ENCODE results near the gene SH2D2A. TPM values are rescaled to one million over a fixed set of nuclear protein-coding genes. Genes with fewer than 3 reads are reported as not detected.

The SH2D2A gene
- total RNA-seq, 1 experiment from 2014 or later = 2.9 TPM

DNA sequence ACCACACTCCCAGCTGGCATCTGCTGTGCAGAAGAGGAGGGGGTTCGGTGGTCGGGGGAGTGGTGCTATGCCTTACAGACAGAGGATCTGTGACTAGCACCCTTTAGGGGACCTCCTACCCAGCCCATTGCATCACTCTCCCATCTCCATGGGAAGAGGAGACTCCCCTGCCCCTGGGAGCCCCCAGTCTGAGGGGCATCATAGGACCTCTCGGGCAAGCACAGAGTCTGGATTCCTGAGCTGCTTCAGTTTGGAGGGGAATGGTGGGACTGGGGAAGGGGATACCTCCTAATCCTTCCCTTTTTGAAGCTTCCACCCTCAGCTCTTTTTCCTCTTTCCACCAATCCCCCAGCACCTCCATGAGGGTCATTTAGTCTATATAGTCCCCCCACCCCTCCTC, 40.9 kb upstream of the SH2D2A start:
- TF ChIP-seq, protein P1, sequence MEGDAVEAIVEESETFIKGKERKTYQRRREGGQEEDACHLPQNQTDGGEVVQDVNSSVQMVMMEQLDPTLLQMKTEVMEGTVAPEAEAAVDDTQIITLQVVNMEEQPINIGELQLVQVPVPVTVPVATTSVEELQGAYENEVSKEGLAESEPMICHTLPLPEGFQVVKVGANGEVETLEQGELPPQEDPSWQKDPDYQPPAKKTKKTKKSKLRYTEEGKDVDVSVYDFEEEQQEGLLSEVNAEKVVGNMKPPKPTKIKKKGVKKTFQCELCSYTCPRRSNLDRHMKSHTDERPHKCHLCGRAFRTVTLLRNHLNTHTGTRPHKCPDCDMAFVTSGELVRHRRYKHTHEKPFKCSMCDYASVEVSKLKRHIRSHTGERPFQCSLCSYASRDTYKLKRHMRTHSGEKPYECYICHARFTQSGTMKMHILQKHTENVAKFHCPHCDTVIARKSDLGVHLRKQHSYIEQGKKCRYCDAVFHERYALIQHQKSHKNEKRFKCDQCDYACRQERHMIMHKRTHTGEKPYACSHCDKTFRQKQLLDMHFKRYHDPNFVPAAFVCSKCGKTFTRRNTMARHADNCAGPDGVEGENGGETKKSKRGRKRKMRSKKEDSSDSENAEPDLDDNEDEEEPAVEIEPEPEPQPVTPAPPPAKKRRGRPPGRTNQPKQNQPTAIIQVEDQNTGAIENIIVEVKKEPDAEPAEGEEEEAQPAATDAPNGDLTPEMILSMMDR (IDR thresholded peaks at IDR 0.05; ENCODE audit: unreplicated experiment) = no peak
- Mint-ChIP-seq H3K36me3 (ENCODE audit: insufficient read depth, unreplicated experiment) (no peaks in the 10 kb centered on the region), H3K9me3 (ENCODE audit: low read depth, unreplicated experiment) (no peaks in the 10 kb centered on the region), H3K4me3 (ENCODE audit: low read depth, unreplicated experiment) (no peak overlapping the region), H3K4me1 (ENCODE audit: low read depth, unreplicated experiment) (peaks cover 20% of the 10 kb centered on the region), H3K27me3 (ENCODE audit: unreplicated experiment) (peaks cover 96% of the 10 kb centered on the region), H3K27ac (ENCODE audit: unreplicated experiment) (no peak overlapping the region)
- CTCF ChIA-PET = interaction anchor here (0.5 to 1.3 kb wide), 3 partner anchors 19 to 69 kb away, joined by 3 to 6 read pairs (median 4); no protein-coding TSS in a partner anchor
- BruUV-seq (replicated peaks) = no TSS peak
- intact Hi-C loops (cut with micrococcal nuclease; ENCODE audit: unreplicated experiment) = loop anchor here (10.0 kb wide), 1 partner anchor 173 kb away; no protein-coding TSS in a partner anchor
- DNase-seq = no peak

DNA sequence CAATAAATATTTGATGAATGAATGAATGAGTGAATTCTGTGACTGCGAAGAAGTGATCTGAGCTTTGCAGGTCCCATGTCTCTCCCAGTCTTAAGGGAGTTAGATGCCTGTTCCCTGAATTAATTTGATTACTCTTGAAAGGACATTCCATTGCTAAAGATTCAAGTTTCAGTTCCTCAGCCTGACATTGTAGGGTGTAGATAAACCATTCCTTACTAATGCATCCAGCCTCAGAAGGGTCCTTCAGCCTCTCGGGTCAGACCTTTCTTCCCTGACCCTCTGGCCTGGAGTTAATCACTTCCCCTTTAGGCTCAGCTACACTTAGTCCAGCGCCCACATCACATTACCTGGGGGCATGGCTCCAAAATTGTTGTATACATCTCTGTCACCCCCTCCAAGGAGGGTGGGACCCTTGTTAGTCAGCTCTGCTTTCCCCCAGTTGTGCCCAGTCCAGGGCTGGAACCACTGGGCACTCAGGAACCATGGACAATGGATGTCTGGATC, 39.7 kb upstream of the SH2D2A start:
- H3K4me3 Mint-ChIP-seq (ENCODE audit: low read depth, unreplicated experiment) = no peak overlapping the region
- H3K36me3 Mint-ChIP-seq (ENCODE audit: insufficient read depth, unreplicated experiment) = no peaks in the 10 kb centered on the region
- no TSS peak for BruUV-seq (replicated peaks)
- peaks cover 96% of the 10 kb centered on the region for H3K27me3 Mint-ChIP-seq (ENCODE audit: unreplicated experiment)
- no peaks in the 10 kb centered on the region for H3K9me3 Mint-ChIP-seq (ENCODE audit: low read depth, unreplicated experiment)
- no peak for DNase-seq
- H3K27ac Mint-ChIP-seq (ENCODE audit: unreplicated experiment) = no peak overlapping the region
- H3K4me1 Mint-ChIP-seq (ENCODE audit: low read depth, unreplicated experiment) = peaks cover 20% of the 10 kb centered on the region
- CTCF ChIA-PET = interaction anchor here (0.6 to 0.7 kb wide), 2 partner anchors 34 to 167 kb away, joined by 3 to 5 read pairs; no protein-coding TSS in a partner anchor
- TF ChIP-seq, protein P1 (IDR thresholded peaks at IDR 0.05; ENCODE audit: unreplicated experiment) = no peak
- intact Hi-C loops (cut with micrococcal nuclease; ENCODE audit: unreplicated experiment) = loop anchor here (10.0 kb wide), 1 partner anchor 172 kb away; no protein-coding TSS in a partner anchor

DNA sequence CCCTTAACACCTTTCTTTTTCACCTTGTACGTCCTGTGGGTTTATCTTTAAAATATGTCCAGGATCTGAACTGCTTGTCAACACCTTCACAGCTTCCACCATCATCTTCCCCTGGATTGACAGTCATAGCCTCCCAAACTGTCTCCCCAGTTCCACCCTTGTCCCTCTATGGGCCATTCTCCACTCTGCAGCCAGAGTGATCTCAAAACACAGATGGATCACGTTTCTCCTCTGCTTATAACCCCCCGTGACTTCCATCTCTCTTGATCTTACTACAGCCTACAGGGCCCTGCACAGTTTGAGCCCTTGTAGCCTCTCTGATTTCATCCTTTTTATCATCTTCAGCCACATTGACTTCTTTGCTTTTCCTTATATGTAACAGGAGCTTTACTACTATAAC, 38.0 kb upstream of the SH2D2A start:
- Mint-ChIP-seq H3K27me3 (ENCODE audit: unreplicated experiment) (peaks cover 86% of the 10 kb centered on the region), H3K36me3 (ENCODE audit: insufficient read depth, unreplicated experiment) (no peaks in the 10 kb centered on the region), H3K4me3 (ENCODE audit: low read depth, unreplicated experiment) (no peak overlapping the region), H3K9me3 (ENCODE audit: low read depth, unreplicated experiment) (no peaks in the 10 kb centered on the region), H3K27ac (ENCODE audit: unreplicated experiment) (no peak overlapping the region), H3K4me1 (ENCODE audit: low read depth, unreplicated experiment) (peaks cover 10% of the 10 kb centered on the region)
- intact Hi-C loops (cut with micrococcal nuclease; ENCODE audit: unreplicated experiment) = loop anchor here (10.0 kb wide), 1 partner anchor 170 kb away; no protein-coding TSS in a partner anchor
- TF ChIP-seq, protein P1 (IDR thresholded peaks at IDR 0.05; ENCODE audit: unreplicated experiment) = no peak
- CTCF ChIA-PET = no interaction called here
- no peak for DNase-seq
- BruUV-seq (replicated peaks) = no TSS peak

DNA sequence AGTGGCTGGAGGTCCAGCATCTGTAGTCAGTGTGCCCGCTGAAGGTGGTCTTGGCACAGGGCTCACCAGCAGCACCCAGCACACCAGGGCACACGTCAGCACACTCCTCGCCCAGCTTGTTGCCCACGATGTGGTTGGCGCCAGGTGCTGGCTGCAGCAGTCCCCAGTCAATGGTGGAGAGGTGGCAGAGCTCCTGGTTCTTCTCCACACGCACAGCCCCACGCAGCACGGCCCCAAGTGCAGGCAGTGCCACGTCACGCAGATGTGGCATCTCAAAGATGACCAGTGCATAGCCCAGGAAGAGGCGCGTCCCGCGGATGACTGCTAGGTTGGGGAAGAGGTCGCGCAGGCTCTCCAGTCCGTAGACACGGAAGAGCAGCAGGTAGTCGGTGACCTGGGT, 37.1 kb upstream of the SH2D2A start:
- TF ChIP-seq, protein P1 (IDR thresholded peaks at IDR 0.05; ENCODE audit: unreplicated experiment) = no peak
- H3K4me1 Mint-ChIP-seq (ENCODE audit: low read depth, unreplicated experiment) = peaks cover 7% of the 10 kb centered on the region
- intact Hi-C loops (cut with micrococcal nuclease; ENCODE audit: unreplicated experiment) = loop anchor here (10.0 kb wide), 1 partner anchor 169 kb away; no protein-coding TSS in a partner anchor
- no peak overlapping the region for H3K27ac Mint-ChIP-seq (ENCODE audit: unreplicated experiment)
- H3K9me3 Mint-ChIP-seq (ENCODE audit: low read depth, unreplicated experiment) = no peaks in the 10 kb centered on the region
- H3K36me3 Mint-ChIP-seq (ENCODE audit: insufficient read depth, unreplicated experiment) = no peaks in the 10 kb centered on the region
- BruUV-seq (replicated peaks) = no TSS peak
- DNase-seq = no peak
- H3K27me3 Mint-ChIP-seq (ENCODE audit: unreplicated experiment) = peaks cover 82% of the 10 kb centered on the region
- CTCF ChIA-PET = no interaction called here
- H3K4me3 Mint-ChIP-seq (ENCODE audit: low read depth, unreplicated experiment) = no peak overlapping the region

Data from Calu3 (cell line).